ENCODE data around the gene PVR.

GRCh38 chr19:44617110-44617880, 26.4 kb upstream of the PVR start:
- TF ChIP-seq REST (IDR thresholded peaks at IDR 0.05; ENCODE audit: insufficient read depth in 1 of 2, low read depth in 2 of 2, low read length in 1 of 2) (no peak), CTCF (IDR thresholded peaks at IDR 0.05) (no peak), POLR2AphosphoS5 (IDR thresholded peaks at IDR 0.05; ENCODE audit: low read depth, low read length) (no peak), SIN3A (IDR thresholded peaks at IDR 0.05; ENCODE audit: borderline replicate concordance, insufficient read depth, low read depth, low read length) (no peak)

Data from Panc1 (cell line).